Inflammatory macrophage treated with lipopolysaccharide for 4 hours (primary cell): Measurements from ENCODE around the gene WASHC4.
"Not testable (repeated sequence)": the region's sequence is repeated elsewhere in the genome, so short reads cannot be mapped to it uniquely, and the experiment has no call there.

Experiments used
- DNase-seq: peaks from one replicate; pipeline ENCODE4 v3.0.0-alpha.2; 2020

The WASHC4 gene

GRCh38 chr12:105166736-105167135 is 59.2 kb downstream of the WASHC4 start:
- DNase-seq, result peak; percentile 6

- no peak for DNase-seq
Measured at GRCh38 chr12:105167346-105167745, 59.8 kb downstream of the WASHC4 start.

DNA sequence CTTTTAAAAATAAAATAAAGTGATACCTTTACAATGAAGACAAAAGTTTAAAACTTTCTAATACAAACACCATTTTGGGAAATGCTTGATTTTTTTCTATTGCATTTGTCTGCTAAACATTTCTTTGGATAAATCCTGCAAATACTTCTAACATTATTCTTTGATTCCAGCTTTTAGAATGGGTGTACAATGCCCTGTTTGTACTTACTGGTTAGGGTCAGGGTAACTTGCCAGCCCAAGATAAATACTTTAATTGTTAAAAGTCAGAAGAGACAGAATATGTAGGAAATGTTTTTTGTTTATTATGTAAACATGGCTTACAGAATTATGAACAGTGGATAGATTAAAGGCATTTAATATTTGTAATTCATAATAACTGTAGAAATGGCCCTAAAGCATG is 60.5 kb downstream of the WASHC4 start:
- no peak for DNase-seq

GRCh38 chr12:105170139-105170538 is 62.6 kb downstream of the WASHC4 start:
- DNase-seq, result no peak

DNA sequence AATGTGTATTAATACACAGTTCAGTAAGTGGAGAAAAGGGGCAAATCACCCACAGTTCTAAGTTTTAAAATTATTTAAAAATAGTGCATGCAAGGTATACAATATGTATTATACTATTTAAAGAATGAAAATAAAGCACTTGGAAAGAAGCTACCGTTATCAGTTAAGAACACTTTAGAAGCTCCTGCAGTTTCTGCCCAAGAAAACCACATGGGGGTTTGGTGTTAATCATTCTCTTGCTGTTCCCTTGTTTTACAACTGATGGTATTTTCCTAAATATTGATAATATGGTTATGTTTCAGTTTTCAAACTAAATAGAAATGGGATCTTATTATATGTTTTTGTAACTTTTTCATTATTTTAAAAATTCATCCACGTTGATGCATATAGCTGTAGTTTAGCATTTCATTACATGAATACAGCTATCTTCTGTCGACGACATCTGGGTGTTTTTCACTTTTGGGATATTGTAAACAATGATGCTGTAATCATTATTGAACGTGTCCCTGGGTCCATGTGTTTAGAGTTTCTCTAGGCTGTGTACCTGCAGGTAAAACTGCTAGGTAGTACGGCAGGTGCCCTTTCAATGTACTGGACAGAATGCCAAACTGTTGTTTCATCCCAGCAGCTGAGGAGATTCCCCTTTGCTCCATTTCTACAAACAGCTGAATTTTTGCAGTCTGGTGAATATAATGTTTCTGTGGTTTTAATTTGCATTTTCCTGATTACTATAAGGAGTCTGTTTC is 64.3 kb downstream of the WASHC4 start:
- DNase-seq, result no peak

- no peak for DNase-seq
Measured at GRCh38 chr12:105175397-105175990, 68.0 kb downstream of the WASHC4 start.

- no peak for DNase-seq
Measured at GRCh38 chr12:105177208-105177607, 69.7 kb downstream of the WASHC4 start.

DNA sequence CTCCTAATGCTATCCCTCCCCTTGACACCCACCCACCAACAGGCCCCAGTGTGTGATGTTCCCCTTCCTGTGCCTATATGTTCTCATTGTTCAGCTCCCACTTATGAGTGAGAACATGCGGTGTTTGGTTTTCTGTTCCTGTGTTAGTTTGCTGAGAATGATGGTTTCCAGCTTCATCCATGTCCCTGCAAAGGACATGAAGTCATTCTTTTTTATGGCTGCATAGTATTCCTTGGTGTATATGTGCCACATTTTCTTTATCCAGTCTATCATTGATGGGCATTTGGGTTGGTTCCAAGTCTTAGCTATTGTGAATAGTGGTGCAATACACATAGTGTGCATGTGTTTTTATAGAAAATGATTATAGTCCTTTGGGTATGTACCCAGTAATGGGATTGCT is 71.6 kb downstream of the WASHC4 start:
- not testable (repeated sequence) for DNase-seq

GRCh38 chr12:105183406-105183805 is 75.9 kb downstream of the WASHC4 start:
- not testable (repeated sequence) for DNase-seq

DNA sequence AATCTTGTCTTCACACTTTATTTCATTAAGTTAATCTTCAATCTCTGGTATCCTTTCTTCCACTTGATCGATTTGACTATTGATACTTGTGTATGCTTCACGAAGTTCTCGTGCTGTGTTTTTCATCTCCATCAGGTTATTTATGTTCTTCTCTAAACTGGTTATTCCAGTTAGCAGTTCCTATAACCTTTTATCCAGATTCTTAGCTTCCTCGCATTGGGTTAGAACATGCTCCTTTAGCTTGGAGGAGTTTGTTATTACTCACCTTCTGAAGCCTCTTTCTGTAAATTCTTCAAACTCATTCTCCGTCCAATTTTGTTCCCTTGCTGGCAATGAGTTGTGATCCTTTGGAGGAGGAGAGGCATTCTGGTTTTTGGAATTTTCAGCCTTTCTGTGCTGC is 76.4 kb downstream of the WASHC4 start:
- DNase-seq, result not testable (repeated sequence)

GRCh38 chr12:105189293-105189692 is 81.8 kb downstream of the WASHC4 start:
- DNase-seq, result no peak

DNA sequence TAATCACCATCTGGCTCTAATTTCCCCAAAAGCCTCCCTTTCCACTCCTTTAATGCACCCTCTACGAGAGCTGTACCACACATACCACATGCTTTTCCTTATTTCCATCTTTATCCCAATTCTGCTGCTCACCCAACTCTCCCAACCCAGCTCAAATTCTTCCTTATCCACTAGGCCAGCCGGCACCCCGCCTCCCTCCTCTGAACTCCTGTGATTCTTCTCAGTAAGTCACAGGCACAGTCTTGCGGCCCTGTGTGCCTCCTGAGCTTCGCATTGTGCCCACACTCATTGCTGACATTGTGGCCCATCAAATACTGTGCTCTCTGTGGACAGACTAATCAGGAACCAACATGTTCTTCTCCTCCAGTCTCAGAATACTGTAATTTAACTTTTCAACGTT is 83.0 kb downstream of the WASHC4 start:
- no peak for DNase-seq

GRCh38 chr12:105192624-105193225 is 85.2 kb downstream of the WASHC4 start:
- DNase-seq, result no peak

DNA sequence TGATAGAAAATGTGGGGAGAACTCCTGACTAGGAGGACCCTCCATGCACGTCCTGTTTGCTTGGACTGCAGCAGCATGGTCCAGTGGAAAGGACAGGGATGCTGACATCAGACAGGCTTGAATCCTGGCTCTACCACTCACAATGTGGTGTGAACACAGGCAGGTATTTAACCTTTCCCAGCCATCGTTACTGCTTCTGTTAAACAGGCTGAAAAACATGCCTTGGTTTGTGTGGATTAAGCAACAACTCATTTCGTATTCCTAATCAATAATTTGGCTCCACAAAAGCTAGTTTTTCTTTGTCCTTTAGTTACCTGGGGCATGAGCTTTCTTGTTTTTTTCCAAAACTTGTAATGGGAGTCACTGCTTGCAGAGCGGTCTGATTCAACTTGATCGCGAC is 87.4 kb downstream of the WASHC4 start:
- no peak for DNase-seq

- DNase-seq, result no peak
Measured at GRCh38 chr12:105196090-105196489, 88.6 kb downstream of the WASHC4 start.

- DNase-seq, result no peak
Measured at GRCh38 chr12:105198961-105199360, 91.4 kb downstream of the WASHC4 start.

- DNase-seq, result no peak
Measured at GRCh38 chr12:105200385-105200784, 92.9 kb downstream of the WASHC4 start.

DNA sequence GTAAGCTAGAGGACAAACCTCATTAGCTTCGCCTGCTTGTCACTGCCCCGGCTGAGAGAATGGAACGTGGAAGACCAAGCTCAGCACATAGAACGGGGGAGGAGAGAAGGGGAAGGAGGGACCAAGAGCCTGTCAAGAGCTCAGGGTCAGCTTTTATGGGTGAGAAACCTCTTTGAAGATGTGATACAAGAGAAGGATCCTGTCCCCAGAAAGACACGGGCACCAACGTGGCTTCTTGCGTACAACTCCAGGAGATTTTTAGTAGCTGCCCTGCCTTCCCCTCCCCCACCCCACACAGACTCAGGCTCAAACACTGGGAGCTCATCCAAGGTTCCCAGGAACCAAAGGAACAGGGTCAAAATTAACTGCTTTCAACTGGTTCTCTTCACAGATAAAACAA is 93.8 kb downstream of the WASHC4 start:
- DNase-seq, result no peak

GRCh38 chr12:105202202-105202601 is 94.7 kb downstream of the WASHC4 start:
- DNase-seq, result no peak

DNA sequence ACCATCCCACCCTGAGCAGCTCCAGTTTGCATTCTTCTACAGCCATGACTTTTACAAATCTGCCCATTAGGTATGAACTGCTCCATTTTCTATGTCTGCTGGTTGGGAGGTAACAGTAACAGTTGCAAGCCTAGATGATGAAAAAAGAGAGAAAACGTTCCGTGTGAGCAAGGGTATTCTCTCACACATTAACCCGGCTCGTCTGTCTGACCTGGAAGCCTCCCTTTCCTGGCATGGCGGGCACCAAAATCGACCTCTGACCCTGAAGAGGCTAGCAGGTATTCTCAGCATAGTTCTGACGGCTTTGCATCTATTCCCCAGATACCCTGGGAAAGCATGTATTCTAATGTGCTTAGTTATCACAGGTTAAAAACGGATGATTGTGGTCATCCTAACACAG is 96.6 kb downstream of the WASHC4 start:
- DNase-seq, result no peak

GRCh38 chr12:105204916-105205315 is 97.4 kb downstream of the WASHC4 start:
- no peak for DNase-seq

- DNase-seq, result no peak
Measured at GRCh38 chr12:105205322-105206048, 98.0 kb downstream of the WASHC4 start.

DNA sequence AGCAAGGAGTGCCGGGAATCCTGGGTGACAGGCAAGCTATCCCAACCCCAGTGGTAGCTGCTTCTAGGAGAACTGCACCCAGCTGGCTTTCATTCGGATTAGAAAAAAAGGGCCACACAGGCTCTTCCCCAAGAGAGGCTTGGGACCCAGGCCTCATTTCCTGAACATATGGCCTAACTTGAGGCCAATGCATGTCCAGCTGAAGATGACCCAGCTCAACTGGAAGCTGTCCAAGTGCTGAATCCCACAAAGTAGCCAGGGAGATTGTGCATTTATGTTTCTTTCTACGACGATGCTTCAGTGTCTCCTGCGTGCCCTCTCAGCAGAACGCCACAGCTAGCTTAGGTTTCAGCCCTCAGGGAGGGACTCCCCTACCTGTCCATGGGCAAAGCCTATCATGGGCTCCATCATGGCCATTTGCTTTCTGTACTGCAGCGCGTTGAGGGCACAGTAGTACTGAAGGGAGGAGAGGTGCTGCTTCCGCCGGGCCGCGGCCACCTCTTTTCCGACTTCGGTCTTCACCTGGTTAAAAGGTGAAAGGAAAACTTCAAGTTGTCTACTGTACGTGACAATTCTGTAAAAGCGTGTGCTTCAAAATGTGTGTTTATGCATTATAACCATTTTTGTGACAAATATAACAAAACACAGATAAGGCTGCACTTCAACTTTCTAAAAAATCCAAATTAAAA is 99.3 kb downstream of the WASHC4 start:
- DNase-seq, result no peak
